Right lobe of liver (tissue), 6 donors: ENCODE data around the gene RASSF5. TPM values are rescaled to one million over a fixed set of nuclear protein-coding genes. Genes with fewer than 3 reads are reported as not detected.

Experiments
- ATAC-seq, 4 donors: fragments of 200-7000 bp; cut with Tn5 transposase; one replicate each; pipeline ENCODE4 v1.9.1; 2020; ENCODE audit warnings: mild to moderate bottlenecking in 4 of 4, moderate library complexity in 4 of 4
- DNase-seq, 3 donors: peaks; one replicate each; pipeline ENCODE4 v3.0.0-alpha.2; 2020
- H3K27ac ChIP-seq, 3 donors: fragments of 200-600 bp; one replicate each; pipeline ENCODE4 v1.8.0; 2022
- H3K27me3 ChIP-seq, 2 donors: fragments of 200-600 bp; one replicate each; pipeline ENCODE4 v1.8.0; 2022
- H3K36me3 ChIP-seq, 4 donors: fragments of 200-600 bp; sonication (generic) in 1 of 4; one replicate each; pipeline versions ENCODE4 v1.5.1 to v1.8.0; 2017 to 2022; ENCODE audit warnings: control low read depth in 1 of 4
- H3K4me1 ChIP-seq, 4 donors: fragments of 200-600 bp; sonication (generic) in 1 of 4; one replicate each; pipeline versions ENCODE4 v1.5.1 to v1.8.0; 2017 to 2022; ENCODE audit warnings: control low read depth in 1 of 4
- H3K4me3 ChIP-seq, 3 donors: fragments of 200-600 bp; one replicate each; pipeline ENCODE4 v1.8.0; 2022
- H3K9me3 ChIP-seq, 4 donors: fragments of 200-600 bp; sonication (generic) in 1 of 4; one replicate each; pipeline versions ENCODE4 v1.5.1 to v1.8.0; 2017 to 2022; ENCODE audit warnings: control low read depth in 1 of 4
- CTCF ChIP-seq, 4 donors: fragments of 200-600 bp in 3 of 4; fragments of 450-650 bp in 1 of 4; IDR thresholded peaks; one replicate each; pipeline versions ENCODE4 v1.5.1 to v1.8.0; 2016 to 2022; ENCODE audit warnings: antibody characterized with exemption in 4 of 4, mild to moderate bottlenecking in 2 of 4
- POLR2A ChIP-seq: fragments of 450-650 bp; IDR thresholded peaks from one replicate; pipeline ENCODE4 v1.6.1; 2017; ENCODE audit warnings: antibody characterized with exemption, mild to moderate bottlenecking
- WGBS: methylation state at CpG from one replicate; pipeline ENCODE4 v1.1.6; 2018; ENCODE audit warnings: low coverage, low lambda C conversion rate; ENCODE audit not compliant: insufficient coverage; ENCODE audit errors: missing lambda C conversion rate; 5-methylcytosine and 5-hydroxymethylcytosine counted together
- intact Hi-C, 2 donors: fragments of 100-400 bp; cut with DNase I; formaldehyde crosslinking; loops; one replicate each; pipeline versions ENCODE4 v1.11.2 to v1.14.1; 2022
- total RNA-seq, 6 experiments: library from RNA; depleted of rRNA in 2 of 6; stranded (reverse); fragments of >200 nt in 2 of 6; fragmentation: NEBNext Ultra II Directional in 3 of 6; extraction: Animal tissue kit (Norgen Biotek cat#: 25700) in 3 of 6; gene quantifications; one replicate each; pipeline versions ENCODE4 v1.1.0 to v1.2.4, GENCODE V29; 2016 to 2023
- donor health status: DM: no; HTN: yes; CAD: no.
- donor health status: DM: no; HTN: no; CAD: no.
- donor health status: DM: no; HTN: no; CAD: no.
- donor health status: DM: no; HTN: yes; CAD: no.
- donor health status: DM: no; HTN: yes; CAD: no.

The RASSF5 gene
- total RNA-seq, 6 experiments from 2014 or later = 8.1 to 18.8 (median 12.6) TPM

GRCh38 chr1:206581571-206581981 is 74.2 kb downstream of the RASSF5 start:
- no peaks in the 10 kb centered on the region for H3K27me3 ChIP-seq
- peaks cover 0 to 32% (median 12%) of the 10 kb centered on the region in 4 donors for H3K36me3 ChIP-seq
- peak in 1 of 3 donors; percentile 52 for DNase-seq
- peaks cover 0 to 6% (median under 1%) of the 10 kb centered on the region in 4 donors for H3K4me1 ChIP-seq
- H3K27ac ChIP-seq = no peak overlapping the region
- intact Hi-C loops = loop anchor here in 1 of 2 donors (5.0 kb wide), 1 partner anchor 89 kb away; no protein-coding TSS in a partner anchor
- H3K4me3 ChIP-seq = no peak overlapping the region
- no peaks in the 10 kb centered on the region for H3K9me3 ChIP-seq
- TF ChIP-seq CTCF (IDR thresholded peaks at IDR 0.05) = no peak
- no peak for TF ChIP-seq POLR2A
- WGBS = 55% methylated on average over 3 of the region's 10 CpGs
- peak; percentile 8 to 34 (median 10) for ATAC-seq

GRCh38 chr1:206582537-206582936 is 75.2 kb downstream of the RASSF5 start:
- no peak for TF ChIP-seq CTCF (IDR thresholded peaks at IDR 0.05)
- no peak for TF ChIP-seq POLR2A
- Histone ChIP-seq H3K27me3 (no peaks in the 10 kb centered on the region), H3K4me3 (no peak overlapping the region), H3K36me3 (peaks cover 0 to 42% (median 15%) of the 10 kb centered on the region in 4 donors), H3K9me3 (no peaks in the 10 kb centered on the region), H3K27ac (no peak overlapping the region), H3K4me1 (no peaks in the 10 kb centered on the region)
- 66% methylated on average over 4 of the region's 5 CpGs for WGBS
- ATAC-seq (no peak), DNase-seq (no peak)
- intact Hi-C loops = loop anchor here in 1 of 2 donors (5.0 kb wide), 1 partner anchor 90 kb away; no protein-coding TSS in a partner anchor

GRCh38 chr1:206582971-206583706 is 75.8 kb downstream of the RASSF5 start:
- no peaks in the 10 kb centered on the region for H3K4me1 ChIP-seq
- ATAC-seq = peak in 1 of 4 donors; percentile 2
- H3K27me3 ChIP-seq = no peaks in the 10 kb centered on the region
- TF ChIP-seq POLR2A (no peak), CTCF (IDR thresholded peaks at IDR 0.05) (no peak)
- DNase-seq = no peak
- peaks cover 0 to 48% (median 18%) of the 10 kb centered on the region in 4 donors for H3K36me3 ChIP-seq
- intact Hi-C loops = loop anchor here in 1 of 2 donors (5.0 kb wide), 1 partner anchor 91 kb away; no protein-coding TSS in a partner anchor
- H3K27ac ChIP-seq = no peak overlapping the region
- H3K9me3 ChIP-seq = no peaks in the 10 kb centered on the region
- WGBS = 60% methylated on average over 14 of the region's 18 CpGs
- H3K4me3 ChIP-seq = no peak overlapping the region

- TF ChIP-seq POLR2A = no peak
- peak; percentile 89 to 93 (median 91) for TF ChIP-seq CTCF (IDR thresholded peaks at IDR 0.05)
- DNase-seq (peak; percentile 71 to 82 (median 72)), ATAC-seq (peak; percentile 55 to 74 (median 70))
- H3K9me3 ChIP-seq = no peaks in the 10 kb centered on the region
- WGBS = 11% methylated on average over 1 of the region's 16 CpGs
- H3K27ac ChIP-seq = no peak overlapping the region
- no peaks in the 10 kb centered on the region for H3K27me3 ChIP-seq
- peaks cover 0 to 56% (median 18%) of the 10 kb centered on the region in 4 donors for H3K36me3 ChIP-seq
- intact Hi-C loops = loop anchor here in 1 of 2 donors (5.0 kb wide), 1 partner anchor 92 kb away; no protein-coding TSS in a partner anchor
- H3K4me3 ChIP-seq = no peak overlapping the region
- H3K4me1 ChIP-seq = no peaks in the 10 kb centered on the region
These were observed 76.6 kb downstream of the RASSF5 start for GRCh38 chr1:206583707-206584648.
